HG03571 (cell line): ENCODE data around the gene FOXC1.

Experiments
- ATAC-seq: cut with Tn5 transposase; IDR thresholded peaks from one replicate; pipeline ENCODE4 v1.9.1; 2021; ENCODE audit not compliant: unreplicated experiment

Gene FOXC1

DNA sequence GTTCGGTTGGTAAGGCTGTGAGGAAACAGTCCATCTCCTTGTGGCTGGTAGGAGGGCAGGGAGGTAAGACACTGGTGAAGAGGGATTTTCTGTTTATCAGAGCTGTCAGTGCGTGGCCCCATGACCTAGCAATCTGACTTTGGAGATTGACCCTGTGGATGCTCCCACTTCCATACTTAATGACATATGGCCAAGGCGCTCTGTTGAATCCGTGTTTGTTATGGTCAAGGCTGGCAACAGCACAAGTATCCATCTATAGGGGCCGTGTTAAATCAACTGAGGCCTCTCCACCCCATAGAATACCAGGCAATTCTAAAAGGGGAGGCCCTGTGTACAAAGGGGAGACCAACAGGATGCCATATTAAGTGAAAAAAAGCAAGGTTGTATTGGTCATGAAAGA lies 25.6 kb upstream of the FOXC1 start:
- no peak for ATAC-seq

DNA sequence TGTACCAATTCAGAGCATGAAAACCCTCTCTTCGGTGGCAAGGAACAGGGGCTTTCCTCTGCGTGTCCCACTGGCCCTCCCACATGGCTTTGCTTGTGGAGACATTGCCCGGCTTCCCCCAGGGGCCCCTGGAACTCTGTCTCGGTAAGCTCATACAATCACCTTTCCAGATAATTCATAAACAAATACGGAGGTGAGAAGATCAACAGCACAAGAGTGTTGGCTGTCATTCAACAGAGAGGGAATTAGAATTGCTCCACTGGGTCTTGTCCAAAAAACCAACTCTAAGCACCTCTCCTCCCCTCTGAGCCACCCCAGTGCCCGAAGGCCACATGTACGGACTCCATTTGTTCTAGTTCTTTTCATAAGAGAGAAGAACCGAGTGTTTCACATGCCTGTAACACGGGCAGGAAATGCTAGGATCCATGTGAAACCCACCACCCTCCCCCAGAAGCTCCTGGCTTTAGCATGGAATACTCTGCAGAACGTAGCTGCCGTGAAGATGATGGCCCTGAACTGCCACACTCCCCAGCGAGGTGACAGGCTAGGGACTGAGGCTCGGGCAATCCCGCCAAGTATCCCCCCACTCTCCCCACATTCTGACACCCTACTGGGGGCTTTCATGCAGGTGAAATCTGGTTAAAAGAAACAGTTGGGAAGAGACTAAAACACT lies 24.6 kb upstream of the FOXC1 start:
- no peak for ATAC-seq

- ATAC-seq, result no peak
These were observed 24.1 kb upstream of the FOXC1 start for GRCh38 chr6:1585669-1586049.

DNA sequence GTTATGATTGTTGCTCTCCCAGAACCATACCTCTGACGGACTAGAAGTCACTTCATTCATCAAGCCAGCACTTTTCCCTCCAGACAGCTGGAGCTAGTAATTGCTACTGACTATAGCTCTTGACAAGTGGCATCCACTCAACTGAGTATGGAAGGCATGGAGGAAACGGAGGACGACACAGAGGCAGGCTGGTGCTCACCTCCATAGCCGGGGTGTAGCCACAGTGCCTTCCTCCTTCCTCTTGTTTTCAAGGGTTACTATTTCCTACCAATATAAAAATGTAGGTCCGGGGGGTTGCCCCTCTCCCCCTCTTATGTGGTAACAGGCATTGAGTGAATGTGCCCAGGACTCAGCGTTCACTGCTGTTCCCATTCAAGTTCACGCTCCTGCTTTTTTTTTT lies 23.5 kb upstream of the FOXC1 start:
- ATAC-seq, result no peak

GRCh38 chr6:1586861-1587450 lies 22.8 kb upstream of the FOXC1 start:
- ATAC-seq, result no peak

DNA sequence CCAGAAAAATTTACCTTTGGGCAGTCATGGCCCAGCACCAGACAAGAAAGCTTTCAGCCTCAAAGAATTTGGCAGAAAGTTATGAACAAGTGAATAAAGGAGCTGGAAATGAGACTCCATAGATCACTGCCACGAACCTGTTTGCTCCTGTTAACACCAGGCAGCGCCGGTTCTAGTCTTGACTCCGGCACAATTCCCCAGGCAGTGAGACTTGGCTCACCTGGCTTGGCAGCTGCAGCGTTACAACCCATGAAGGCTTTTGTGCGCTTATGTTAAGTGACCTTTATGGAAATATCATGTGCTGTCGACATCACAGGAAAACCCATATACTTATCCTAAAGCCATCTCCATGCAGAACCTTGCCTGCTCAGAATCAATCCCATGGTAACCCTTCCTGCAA lies 22.2 kb upstream of the FOXC1 start:
- ATAC-seq, result no peak

DNA sequence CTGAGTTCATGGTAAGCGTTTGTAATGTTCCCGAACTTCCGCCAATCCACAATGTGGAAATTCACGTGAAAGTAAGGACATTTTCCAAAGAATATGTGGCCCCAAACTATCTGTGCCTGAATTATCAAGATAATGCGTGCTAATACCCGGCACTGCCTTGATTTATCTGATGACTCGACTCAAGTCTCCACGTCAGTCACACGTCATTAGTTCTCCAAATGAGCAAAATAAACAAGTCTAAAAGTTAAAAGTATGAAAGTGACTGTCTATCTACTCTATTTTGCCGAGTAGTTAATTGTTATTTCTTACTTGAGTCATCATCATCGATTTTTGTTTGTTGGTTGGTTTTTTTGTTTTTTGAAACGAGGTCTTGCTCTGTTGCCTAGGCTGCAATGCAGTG lies 21.7 kb upstream of the FOXC1 start:
- no peak for ATAC-seq

GRCh38 chr6:1589208-1589607 lies 20.5 kb upstream of the FOXC1 start:
- ATAC-seq, result no peak

GRCh38 chr6:1590580-1590979 lies 19.1 kb upstream of the FOXC1 start:
- ATAC-seq, result no peak

DNA sequence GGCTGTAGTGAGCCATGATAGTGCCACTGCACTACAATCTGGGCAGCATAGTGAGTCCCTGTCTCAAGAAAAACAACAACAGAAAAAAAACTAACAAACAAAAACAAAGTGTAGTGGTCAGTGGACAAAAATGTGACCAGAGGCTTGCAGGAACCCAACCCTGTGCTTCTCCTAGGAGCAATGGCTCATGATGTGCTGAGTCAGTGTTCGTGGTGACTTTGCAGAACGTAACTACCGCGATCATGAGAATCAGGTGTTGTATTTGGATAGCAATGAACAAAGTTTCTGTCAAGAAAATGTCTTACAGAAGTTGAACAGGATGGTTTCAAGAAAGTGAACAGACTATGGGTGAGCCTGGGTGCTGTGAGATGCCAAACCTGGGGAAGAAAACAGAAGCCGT lies 18.5 kb upstream of the FOXC1 start:
- no peak for ATAC-seq

DNA sequence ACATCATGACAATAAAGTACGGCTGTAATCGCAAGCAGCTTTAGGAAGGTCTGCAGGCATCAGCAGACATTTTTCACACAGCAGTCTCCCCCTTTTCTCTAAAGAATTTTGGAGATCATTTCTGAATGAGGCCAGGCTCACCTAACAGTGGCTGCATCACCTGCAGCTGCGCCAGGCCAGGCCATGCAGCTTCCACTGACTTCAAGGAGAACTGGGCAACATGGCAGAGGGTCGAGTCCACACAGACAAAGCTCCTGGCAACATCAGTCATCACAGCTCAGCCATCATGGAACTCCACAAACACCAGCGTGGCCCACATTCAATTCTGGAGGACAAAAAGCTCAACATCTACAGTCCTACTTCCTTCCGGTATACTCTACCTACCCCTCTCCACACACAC lies 17.8 kb upstream of the FOXC1 start:
- no peak for ATAC-seq

- no peak for ATAC-seq
These were observed 16.9 kb upstream of the FOXC1 start for GRCh38 chr6:1592852-1593251.

DNA sequence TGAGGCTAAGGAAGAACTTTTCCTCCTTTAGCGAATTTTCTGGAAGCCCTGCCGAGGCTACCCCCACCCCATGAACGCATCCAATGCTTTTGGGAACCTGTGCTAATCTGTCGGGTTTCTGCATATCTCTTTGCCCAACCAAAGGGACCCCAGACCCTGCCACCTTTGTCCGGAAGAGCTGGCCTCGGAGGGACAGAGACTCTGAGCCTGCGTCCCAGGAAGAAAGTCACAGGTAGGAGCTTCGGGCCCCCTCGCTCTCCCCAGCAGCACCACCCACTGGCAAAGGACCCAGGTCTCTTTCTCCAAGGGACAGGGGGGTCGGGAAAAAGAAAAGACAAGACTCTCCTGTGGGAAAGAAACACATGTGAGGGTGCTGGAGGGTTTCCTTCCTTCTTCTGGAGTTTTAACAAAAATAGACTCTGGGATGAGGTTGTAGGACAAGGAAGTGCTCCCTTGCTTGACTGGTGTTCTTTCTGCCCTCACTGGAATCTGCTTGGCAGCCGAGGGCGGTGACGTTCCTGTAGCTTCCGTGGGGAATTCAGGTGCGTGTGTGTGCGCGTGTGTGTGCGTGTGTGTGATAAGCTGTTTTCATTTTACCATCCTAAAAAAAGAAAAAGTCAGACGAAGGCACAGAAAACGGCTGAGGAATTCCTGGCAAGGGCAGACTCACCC lies 16.3 kb upstream of the FOXC1 start:
- ATAC-seq, result no peak

DNA sequence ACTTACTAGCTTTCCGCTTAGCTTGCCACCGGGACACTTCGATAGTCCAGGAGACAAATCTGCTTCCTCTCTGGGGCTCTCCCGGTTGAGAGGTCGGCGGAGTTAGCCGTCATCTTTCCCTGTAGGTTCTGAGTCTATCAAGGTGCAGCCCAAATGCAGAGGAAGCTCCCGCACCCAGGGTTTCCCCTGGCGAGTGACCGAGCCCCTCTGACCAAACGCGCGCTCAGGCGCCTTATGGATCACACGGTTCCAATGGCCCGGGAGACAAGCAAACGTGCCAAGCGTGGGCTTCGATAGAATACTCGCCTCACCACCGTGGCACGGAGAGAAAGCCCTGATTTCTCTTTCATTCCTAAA lies 15.8 kb upstream of the FOXC1 start:
- ATAC-seq, result no peak

- ATAC-seq, result no peak
These were observed 15.1 kb upstream of the FOXC1 start for GRCh38 chr6:1594445-1595200.

GRCh38 chr6:1595271-1596087 lies 14.2 kb upstream of the FOXC1 start:
- no peak for ATAC-seq

- no peak for ATAC-seq
These were observed 13.4 kb upstream of the FOXC1 start for GRCh38 chr6:1596088-1596852.

DNA sequence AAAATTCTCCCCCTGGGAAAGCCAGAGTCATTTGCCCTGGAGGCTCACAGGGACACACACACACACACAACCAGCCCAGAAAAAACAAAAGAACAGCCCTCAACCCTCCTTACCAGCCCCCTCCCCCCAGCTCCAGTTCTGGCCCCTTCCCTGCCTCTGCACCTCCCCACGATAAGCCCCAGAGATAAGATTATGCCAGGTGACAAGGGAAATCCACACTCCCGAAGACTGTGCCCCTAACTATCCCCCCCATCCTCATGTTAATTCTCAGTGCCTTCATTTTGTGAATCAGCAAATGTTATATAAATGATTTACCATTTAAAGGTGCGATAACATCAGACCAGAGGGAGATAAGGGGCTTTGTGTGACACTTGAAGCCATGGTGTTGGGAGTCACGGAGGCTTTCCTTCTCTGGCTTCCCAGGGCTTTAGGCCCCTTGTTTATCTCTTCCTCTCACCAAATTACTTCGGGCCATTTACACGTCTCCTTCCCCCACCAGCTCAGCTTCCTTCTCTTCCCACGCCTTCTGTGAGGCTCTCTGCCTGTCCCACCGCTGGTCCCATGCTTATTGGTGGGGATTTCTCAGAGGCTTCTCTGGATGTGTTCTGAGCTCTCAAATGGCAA lies 12.5 kb upstream of the FOXC1 start:
- no peak for ATAC-seq

DNA sequence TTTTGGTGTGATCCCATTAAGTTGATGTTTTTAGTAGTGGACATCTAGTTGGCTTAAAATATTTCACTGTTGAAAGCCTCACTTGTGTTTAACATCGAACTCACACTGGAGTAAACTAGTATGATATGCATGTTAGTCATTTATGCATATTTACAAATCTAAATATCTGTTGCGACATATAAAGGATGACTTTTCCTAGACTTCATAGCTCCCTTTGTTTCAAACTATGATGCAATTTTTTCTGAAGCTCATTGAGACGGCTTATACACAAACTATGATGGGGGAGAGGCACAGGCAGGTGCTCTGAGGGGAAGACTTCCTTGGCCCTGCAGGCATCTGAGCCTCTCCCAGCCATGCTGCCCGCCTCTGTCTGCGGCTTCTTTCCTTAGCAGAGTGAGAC lies 11.8 kb upstream of the FOXC1 start:
- ATAC-seq, result no peak

GRCh38 chr6:1598433-1598832 lies 11.3 kb upstream of the FOXC1 start:
- no peak for ATAC-seq
